B cell (primary cell): ENCODE data around the gene WNT9A. TPM values are rescaled to one million over a fixed set of nuclear protein-coding genes. Genes with fewer than 3 reads are reported as not detected.

ENCODE experiments used
- ATAC-seq: fragments of 200-7000 bp; cut with Tn5 transposase; one replicate; pipeline ENCODE4 v1.10.0; 2021; ENCODE audit warnings: low read depth, mild to moderate bottlenecking, moderate number of reproducible peaks, moderate library complexity
- CTCF ChIA-PET: fragments of 350-600 bp; sonication (Branson Sonifier 250); formaldehyde crosslinking; loops from one replicate; lab custom pipeline; 2021; ENCODE audit warnings: antibody characterized with exemption, inconsistent platforms; lab: Charles Lee
- POLR2A ChIA-PET: fragments of 350-600 bp; sonication (Branson Sonifier 250); formaldehyde crosslinking; loops from one replicate; lab custom pipeline; 2021; ENCODE audit warnings: antibody characterized with exemption; lab: Charles Lee
- DNase-seq: peaks from one replicate; pipeline ENCODE4 v3.0.0; 2013
- H2AFZ ChIP-seq: 2 replicates; pipeline ENCODE4 v1.6.1; 2012; ENCODE audit warnings: mild to moderate bottlenecking, low read depth, low read length; ENCODE audit not compliant: insufficient read depth, poor library complexity, severe bottlenecking
- H3K27ac ChIP-seq, 2 donors: 1 replicate in 1 of 2; 2 replicates in 1 of 2; pipeline ENCODE4 v1.5.1; 2012 to 2013; ENCODE audit warnings: low read length in 2 of 2, mild to moderate bottlenecking in 2 of 2, moderate library complexity in 1 of 2
- H3K27me3 ChIP-seq, 4 experiments: fragments of 200-600 bp in 1 of 4; sonication (generic) in 1 of 4; replicated peaks in 1 of 4; 1 replicate in 2 of 4; 2 replicates in 2 of 4; pipeline versions ENCODE4 v1.6.1 to v1.7.0; 2013 to 2016; ENCODE audit warnings: low read length in 3 of 4, mild to moderate bottlenecking in 2 of 4, mixed read lengths in 1 of 4, moderate library complexity in 1 of 4; ENCODE audit not compliant: insufficient read depth in 4 of 4, control insufficient read depth in 3 of 4; ENCODE audit errors: control extremely low read depth in 1 of 4
- H3K36me3 ChIP-seq, 2 experiments: replicated peaks in 1 of 2; 1 replicate in 1 of 2; 2 replicates in 1 of 2; pipeline versions ENCODE4 v1.6.1 to v1.7.1; 2013; ENCODE audit warnings: low read length in 1 of 2; ENCODE audit not compliant: insufficient read depth in 2 of 2, control insufficient read depth in 1 of 2; ENCODE audit errors: control extremely low read depth in 1 of 2, extremely low read depth in 1 of 2
- H3K4me1 ChIP-seq, 2 donors: fragments of 200-600 bp in 1 of 2; sonication (generic) in 1 of 2; 1 replicate in 1 of 2; 2 replicates in 1 of 2; pipeline versions ENCODE4 v1.5.1 to v1.6.1; 2013 to 2017; ENCODE audit warnings: low read length in 2 of 2; ENCODE audit not compliant: control insufficient read depth in 2 of 2, insufficient read depth in 2 of 2
- H3K4me2 ChIP-seq: replicated peaks from 2 replicates; pipeline ENCODE3; 2012; ENCODE audit warnings: mild to moderate bottlenecking, low read depth, low read length; ENCODE audit not compliant: poor library complexity, severe bottlenecking
- H3K4me3 ChIP-seq, 5 experiments: fragments of 200-600 bp in 1 of 5; sonication (generic) in 1 of 5; 1 replicate in 3 of 5; 2 replicates in 2 of 5; pipeline versions ENCODE4 v1.5.1 to v1.7.0; 2011 to 2016; ENCODE audit warnings: low read length in 4 of 5, mild to moderate bottlenecking in 4 of 5, low read depth in 2 of 5, control low read depth in 1 of 5, moderate library complexity in 1 of 5; ENCODE audit not compliant: insufficient read depth in 1 of 5; ENCODE audit errors: control extremely low read depth in 1 of 5, extremely low read depth in 1 of 5
- H3K79me2 ChIP-seq: fragments of 200-600 bp; sonication (generic); one replicate; pipeline ENCODE4 v1.6.0; 2016; ENCODE audit warnings: low read length; ENCODE audit not compliant: control insufficient read depth, insufficient read depth
- H3K9ac ChIP-seq: fragments of 200-600 bp; sonication (generic); 2 replicates; pipeline ENCODE4 v1.6.1; 2017; ENCODE audit warnings: mild to moderate bottlenecking, low read length, moderate library complexity
- H3K9me3 ChIP-seq, 3 donors: one replicate each; pipeline versions ENCODE4 v1.6.1 to v1.7.1; 2013; ENCODE audit warnings: low read length in 2 of 3; ENCODE audit not compliant: control insufficient read depth in 2 of 3, insufficient read depth in 1 of 3; ENCODE audit errors: control extremely low read depth in 1 of 3
- H4K20me1 ChIP-seq: 2 replicates; pipeline ENCODE4 v1.6.0; 2012; ENCODE audit warnings: mild to moderate bottlenecking, low read length; ENCODE audit not compliant: insufficient read depth, control insufficient read depth, poor library complexity, severe bottlenecking
- H3K27ac Mint-ChIP-seq: one replicate; pipeline ENCODE4 v1.8.0; 2021; ENCODE audit warnings: mixed read lengths
- H3K27me3 Mint-ChIP-seq: one replicate; pipeline ENCODE4 v1.8.0; 2021; ENCODE audit warnings: mixed read lengths
- H3K4me1 Mint-ChIP-seq: one replicate; pipeline ENCODE4 v1.8.0; 2021; ENCODE audit warnings: mixed read lengths
- H3K4me3 Mint-ChIP-seq: one replicate; pipeline ENCODE4 v1.8.0; 2021; ENCODE audit warnings: mixed read lengths
- H3K9me3 Mint-ChIP-seq: one replicate; pipeline ENCODE4 v1.8.0; 2022; ENCODE audit warnings: mixed read lengths; ENCODE audit not compliant: insufficient read depth
- CTCF ChIP-seq: fragments of 200-600 bp; IDR thresholded peaks from one replicate; pipeline ENCODE4 v1.8.0; 2022; ENCODE audit warnings: antibody characterized with exemption, mild to moderate bottlenecking
- EZH2 ChIP-seq: IDR thresholded peaks from 2 replicates; pipeline ENCODE4 v1.6.1; 2012; ENCODE audit warnings: borderline replicate concordance, low read depth, mild to moderate bottlenecking, moderate library complexity, low read length; ENCODE audit not compliant: insufficient read depth, poor library complexity, severe bottlenecking
- WGBS: methylation state at CpG from one replicate; pipeline ENCODE4 v1.1.5; 2013; ENCODE audit warnings: missing lambda C conversion rate; ENCODE audit not compliant: insufficient coverage; 5-methylcytosine and 5-hydroxymethylcytosine counted together
- intact Hi-C: fragments of 100-400 bp; cut with micrococcal nuclease; formaldehyde crosslinking; loops from one replicate; pipeline ENCODE4 v1.10.0; 2022
- polyA plus RNA-seq: library from polyadenylated mRNA; depleted of rRNA; stranded (reverse); fragments of >200 nt; gene quantifications from 2 replicates; pipeline ENCODE4 v1.2.3, GENCODE V29; 2012
- total RNA-seq, 2 donors: library from RNA; stranded (reverse); fragments of 120-200 nt in 1 of 2; gene quantifications; 1 replicate in 1 of 2; 2 replicates in 1 of 2; pipeline versions ENCODE4 v1.2.3 to v1.2.4, GENCODE V29; 2013 to 2022

WNT9A gene
- total and polyA plus RNA-seq, 2 donors (not counting 1 experiment from before 2014, with no cell fraction given) = 0.04 TPM; not detected in 1

DNA sequence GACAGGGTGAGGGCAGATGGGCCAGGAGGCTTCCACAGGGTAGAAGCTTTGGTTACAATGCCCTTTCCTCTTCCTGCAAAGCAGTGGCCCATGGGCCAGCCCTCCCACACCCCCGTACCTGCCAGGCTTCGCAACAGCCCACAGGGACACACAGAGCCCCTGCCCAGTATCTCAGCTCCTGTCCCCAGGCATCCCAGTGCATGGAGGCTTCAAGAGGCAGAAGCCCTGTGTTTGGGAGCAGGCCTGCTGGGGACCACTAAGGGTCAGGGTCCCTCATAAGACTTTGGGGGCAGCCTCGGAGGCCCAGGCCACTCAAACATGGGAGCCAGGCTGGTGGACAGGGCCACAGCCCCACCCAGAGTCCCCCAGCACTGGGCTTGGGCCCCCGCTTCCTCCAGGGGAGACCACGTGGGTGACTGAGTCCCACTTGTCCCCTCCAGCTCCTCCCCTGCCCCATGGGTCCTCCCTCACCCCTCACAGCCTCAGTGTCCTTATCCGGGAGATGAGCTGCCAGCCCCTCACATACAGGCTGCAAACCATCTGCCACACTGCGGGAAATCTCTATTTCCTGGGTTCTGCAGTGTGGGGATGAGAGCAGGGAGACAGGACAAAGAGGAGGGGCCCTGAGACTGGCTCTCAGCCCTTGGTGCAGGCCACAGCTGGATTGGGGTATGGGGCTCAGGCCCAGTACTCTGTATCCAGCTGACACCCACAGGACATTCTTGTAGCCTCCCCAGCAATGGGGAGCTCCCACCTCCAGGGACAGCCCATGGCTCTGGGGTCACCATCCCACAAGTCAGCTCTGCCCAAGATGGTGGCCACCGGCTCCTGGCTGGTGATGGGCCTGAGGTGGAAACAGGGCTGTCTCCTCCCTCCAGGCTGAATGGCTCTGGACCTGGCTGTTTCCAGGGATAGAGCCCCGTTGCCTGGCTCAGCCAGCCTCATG, 50.7 kb downstream of the WNT9A start:
- TF ChIP-seq CTCF = no peak
- no peak for TF ChIP-seq EZH2
- ChIA-PET POLR2A (no interaction called here), CTCF (interaction anchor here (1.3 kb wide), 1 partner anchor 134 kb away, joined by 3 read pairs; no protein-coding TSS in a partner anchor)
- no peaks in the 10 kb centered on the region for H3K79me2 ChIP-seq
- no peaks in the 10 kb centered on the region for H3K27me3 Mint-ChIP-seq
- H3K4me3 ChIP-seq = no peak overlapping the region
- H3K4me2 ChIP-seq = no peak overlapping the region
- H3K9me3 Mint-ChIP-seq = no peaks in the 10 kb centered on the region
- ATAC-seq (no peak), DNase-seq (no peak)
- H3K27me3 ChIP-seq = no peaks in the 10 kb centered on the region
- H3K36me3 ChIP-seq = no peaks in the 10 kb centered on the region
- no peak overlapping the region for H3K4me3 Mint-ChIP-seq
- no peak overlapping the region for H3K27ac ChIP-seq
- 84% methylated on average over 6 of the region's 9 CpGs for WGBS
- no peaks in the 10 kb centered on the region for H3K4me1 ChIP-seq
- H3K9me3 ChIP-seq = no peaks in the 10 kb centered on the region
- intact Hi-C loops = no loop called here
- no peak overlapping the region for H3K9ac ChIP-seq
- no peak overlapping the region for H2AFZ ChIP-seq
- no peaks in the 10 kb centered on the region for H3K4me1 Mint-ChIP-seq
- no peak overlapping the region for H3K27ac Mint-ChIP-seq
- no peaks in the 10 kb centered on the region for H4K20me1 ChIP-seq
